PC-9 (cell line): ENCODE measurements around the gene COL4A1. TPM values are rescaled to one million over a fixed set of nuclear protein-coding genes. Genes with fewer than 3 reads are reported as not detected.

Source experiments
- BruUV-seq: library from RNA; stranded (reverse); fragments of 400-500 nt; replicated peaks from 2 replicates; lab custom pipeline; 2021; lab: Mats Ljungman, UMichigan
- CTCF ChIA-PET: fragments of 300-600 bp; sonication (Branson Sonifier 250); formaldehyde crosslinking; loops from one replicate; lab custom pipeline; 2022; ENCODE audit warnings: antibody characterized with exemption; lab: Charles Lee
- POLR2A ChIA-PET: fragments of 300-600 bp; sonication (Branson Sonifier 250); formaldehyde crosslinking; loops from one replicate; lab custom pipeline; 2022; ENCODE audit warnings: antibody characterized with exemption; ENCODE audit not compliant: unreplicated experiment; lab: Charles Lee
- DNase-seq, 2 experiments: peaks; one replicate each; pipeline versions ENCODE4 v3.0.0 to v3.0.0-alpha.2; 2015 to 2022; ENCODE audit warnings: mixed read lengths in 1 of 2
- H2AFZ ChIP-seq: fragments of 200-600 bp; sonication (generic); 2 replicates; pipeline ENCODE4 v1.8.1; 2017; ENCODE audit warnings: antibody characterized with exemption
- H3F3A ChIP-seq: fragments of 200-600 bp; sonication (generic); 2 replicates; pipeline ENCODE4 v1.8.1; 2017; ENCODE audit warnings: antibody characterized with exemption, mild to moderate bottlenecking, low read depth; ENCODE audit not compliant: insufficient read depth
- H3K27ac ChIP-seq: fragments of 200-600 bp; sonication (generic); 2 replicates; pipeline ENCODE4 v1.6.1; 2016; ENCODE audit warnings: mixed run types
- H3K27me3 ChIP-seq: fragments of 200-600 bp; sonication (generic); 2 replicates; pipeline ENCODE4 v1.6.1; 2016; ENCODE audit warnings: low read depth, mixed run types; ENCODE audit not compliant: insufficient read depth
- H3K36me3 ChIP-seq: fragments of 200-600 bp; sonication (generic); 2 replicates; pipeline ENCODE4 v1.6.1; 2016; ENCODE audit warnings: low read depth, mixed run types
- H3K4me1 ChIP-seq: fragments of 200-600 bp; sonication (generic); replicated peaks from 2 replicates; pipeline ENCODE4 v1.6.1; 2016; ENCODE audit warnings: mixed run types; ENCODE audit not compliant: insufficient read depth
- H3K4me2 ChIP-seq: fragments of 200-600 bp; sonication (generic); 2 replicates; pipeline ENCODE4 v1.6.1; 2017; ENCODE audit warnings: mixed run types
- H3K4me3 ChIP-seq: fragments of 200-600 bp; sonication (generic); 2 replicates; pipeline ENCODE4 v1.6.1; 2016; ENCODE audit warnings: mixed run types
- H3K79me2 ChIP-seq: fragments of 200-600 bp; sonication (generic); 2 replicates; pipeline ENCODE4 v1.6.1; 2017; ENCODE audit warnings: low read depth, mixed run types
- H3K9me2 ChIP-seq: fragments of 200-600 bp; sonication (generic); 2 replicates; pipeline ENCODE4 v1.8.1; 2017; ENCODE audit warnings: mild to moderate bottlenecking; ENCODE audit not compliant: insufficient read depth
- H3K9me3 ChIP-seq: fragments of 200-600 bp; sonication (generic); 2 replicates; pipeline ENCODE4 v1.8.1; 2016; ENCODE audit warnings: low read depth; ENCODE audit not compliant: insufficient read depth
- H4K20me1 ChIP-seq: fragments of 200-600 bp; sonication (generic); 2 replicates; pipeline ENCODE4 v1.8.1; 2017; ENCODE audit not compliant: insufficient read depth
- CTCF ChIP-seq: fragments of 200-600 bp; sonication (generic); conservative IDR thresholded peaks from 2 replicates; pipeline ENCODE4 v1.6.1; 2017; ENCODE audit warnings: mixed run types, antibody characterized with exemption, mild to moderate bottlenecking, moderate library complexity
- EZH2 ChIP-seq: fragments of 200-600 bp; sonication (generic); IDR thresholded peaks from 2 replicates; pipeline ENCODE4 v1.8.0; 2017; ENCODE audit warnings: antibody characterized with exemption, low read depth
- intact Hi-C: fragments of 100-400 bp; cut with micrococcal nuclease; formaldehyde crosslinking; loops from one replicate; pipeline ENCODE4 v1.10.0; 2022; ENCODE audit not compliant: unreplicated experiment
- total RNA-seq: library from RNA; stranded (reverse); gene quantifications from 2 replicates; pipeline ENCODE4 v1.2.3, GENCODE V29; 2021

COL4A1 gene
- total RNA-seq, 1 experiment from 2014 or later: 24.5 TPM

- BruUV-seq: no TSS peak
- intact Hi-C loops: no loop called here
- Histone ChIP-seq H3K4me2 (no peak overlapping the region), H3K36me3 (no peaks in the 10 kb centered on the region), H3F3A (no peaks in the 10 kb centered on the region), H3K4me3 (no peak overlapping the region), H3K27me3 (no peaks in the 10 kb centered on the region), H3K9me3 (no peaks in the 10 kb centered on the region), H3K27ac (no peak overlapping the region), H4K20me1 (no peaks in the 10 kb centered on the region), H3K9me2 (no peaks in the 10 kb centered on the region), H3K4me1 (no peaks in the 10 kb centered on the region), H3K79me2 (no peaks in the 10 kb centered on the region), H2AFZ (no peak overlapping the region)
- POLR2A ChIA-PET: no interaction called here
- CTCF ChIA-PET: no interaction called here
- no peak for TF ChIP-seq CTCF
- no peak for TF ChIP-seq EZH2
- DNase-seq: peak in 1 of 2 experiments; percentile 31
Measured at GRCh38 chr13:110200276-110200870, 106.6 kb downstream of the COL4A1 start.

GRCh38 chr13:110199046-110199831 is 107.7 kb downstream of the COL4A1 start:
- POLR2A ChIA-PET: no interaction called here
- Histone ChIP-seq H3K27ac (no peak overlapping the region), H3K9me2 (no peaks in the 10 kb centered on the region), H4K20me1 (no peaks in the 10 kb centered on the region), H3F3A (no peaks in the 10 kb centered on the region), H3K4me3 (no peak overlapping the region), H3K4me1 (no peaks in the 10 kb centered on the region), H2AFZ (no peak overlapping the region), H3K79me2 (no peaks in the 10 kb centered on the region), H3K9me3 (no peaks in the 10 kb centered on the region), H3K4me2 (no peak overlapping the region), H3K36me3 (no peaks in the 10 kb centered on the region), H3K27me3 (no peaks in the 10 kb centered on the region)
- intact Hi-C loops: no loop called here
- CTCF ChIA-PET: no interaction called here
- peak in 1 of 2 experiments; percentile 6 for DNase-seq
- BruUV-seq: no TSS peak
- TF ChIP-seq EZH2: no peak
- no peak for TF ChIP-seq CTCF

GRCh38 chr13:110197471-110197870 is 109.5 kb downstream of the COL4A1 start:
- intact Hi-C loops: no loop called here
- BruUV-seq: no TSS peak

More at GRCh38 chr13:110197471-110197870, 109.5 kb downstream of the COL4A1 start:
- H3K4me3 ChIP-seq: no peak overlapping the region
- CTCF ChIA-PET: no interaction called here
- H4K20me1 ChIP-seq: no peaks in the 10 kb centered on the region
- H3K9me2 ChIP-seq: no peaks in the 10 kb centered on the region
- H3K36me3 ChIP-seq: no peaks in the 10 kb centered on the region
- no peak overlapping the region for H3K27ac ChIP-seq
- no peak for DNase-seq
- H3K79me2 ChIP-seq: no peaks in the 10 kb centered on the region
- TF ChIP-seq EZH2: no peak
- H3K27me3 ChIP-seq: no peaks in the 10 kb centered on the region
- H3F3A ChIP-seq: no peaks in the 10 kb centered on the region
- no peak overlapping the region for H2AFZ ChIP-seq
- POLR2A ChIA-PET: interaction anchor here (0.6 kb wide), 1 partner anchor 1323 kb away, joined by 10 read pairs; no protein-coding TSS in a partner anchor
- H3K9me3 ChIP-seq: no peaks in the 10 kb centered on the region
- no peaks in the 10 kb centered on the region for H3K4me1 ChIP-seq
- no peak overlapping the region for H3K4me2 ChIP-seq
